Measurements from ENCODE around the gene ADGRG4. TPM values are rescaled to one million over a fixed set of nuclear protein-coding genes. Genes with fewer than 3 reads are reported as not detected.
"Not testable (repeated sequence)": the region's sequence is repeated elsewhere in the genome, so short reads cannot be mapped to it uniquely, and the experiment has no call there.

Gene ADGRG4
- total RNA-seq, 1 experiment from 2014 or later, result not detected

GRCh38 chrX:136273986-136274385, 26.8 kb upstream of the ADGRG4 start:
- DNase-seq (ENCODE audit: low spot score), result no peak
- no peak overlapping the region for H3K27ac ChIP-seq (ENCODE audit: low read depth, low read length, poor library complexity, severe bottlenecking)
- no peak overlapping the region for H3K4me3 ChIP-seq (ENCODE audit: low read depth, low read length, poor library complexity, severe bottlenecking)
- no peaks in the 10 kb centered on the region for H3K4me1 ChIP-seq (ENCODE audit: insufficient read depth, low read length, poor library complexity, severe bottlenecking)
- no peaks in the 10 kb centered on the region for H3K36me3 ChIP-seq (ENCODE audit: insufficient read depth, low read length, poor library complexity, severe bottlenecking)
- ChIA-PET POLR2A (ENCODE audit: low non-redundant PET) (no interaction called here), CTCF (no interaction called here)
- no peaks in the 10 kb centered on the region for H3K9me3 ChIP-seq (ENCODE audit: low read depth, low read length, poor library complexity, severe bottlenecking)
- BruUV-seq (replicated peaks), result no TSS peak
- no peak for TF ChIP-seq CTCF (conservative IDR thresholded peaks at IDR 0.05; ENCODE audit: low read depth, low read length)
- TF ChIP-seq EZH2 (IDR thresholded peaks at IDR 0.05; ENCODE audit: borderline replicate concordance, low read depth, low read length, poor library complexity, severe bottlenecking), result no peak
- intact Hi-C loops (cut with micrococcal nuclease; ENCODE audit: unreplicated experiment), result no loop called here
- H3K27me3 ChIP-seq (replicated peaks; ENCODE audit: insufficient read depth, low read depth, low read length, poor library complexity), result no peaks in the 10 kb centered on the region

- no peaks in the 10 kb centered on the region for H3K36me3 ChIP-seq (ENCODE audit: insufficient read depth, low read length, poor library complexity, severe bottlenecking)
- no peak overlapping the region for H3K4me3 ChIP-seq (ENCODE audit: low read depth, low read length, poor library complexity, severe bottlenecking)
- POLR2A ChIA-PET (ENCODE audit: low non-redundant PET), result no interaction called here
- intact Hi-C loops (cut with micrococcal nuclease; ENCODE audit: unreplicated experiment), result no loop called here
- no peaks in the 10 kb centered on the region for H3K4me1 ChIP-seq (ENCODE audit: insufficient read depth, low read length, poor library complexity, severe bottlenecking)
- CTCF ChIA-PET, result no interaction called here
- H3K27me3 ChIP-seq (replicated peaks; ENCODE audit: insufficient read depth, low read depth, low read length, poor library complexity), result no peaks in the 10 kb centered on the region
- no peak overlapping the region for H3K27ac ChIP-seq (ENCODE audit: low read depth, low read length, poor library complexity, severe bottlenecking)
- no peaks in the 10 kb centered on the region for H3K9me3 ChIP-seq (ENCODE audit: low read depth, low read length, poor library complexity, severe bottlenecking)
- no TSS peak for BruUV-seq (replicated peaks)
- DNase-seq (ENCODE audit: low spot score), result no peak
- TF ChIP-seq CTCF (conservative IDR thresholded peaks at IDR 0.05; ENCODE audit: low read depth, low read length) (no peak), EZH2 (IDR thresholded peaks at IDR 0.05; ENCODE audit: borderline replicate concordance, low read depth, low read length, poor library complexity, severe bottlenecking) (no peak)
Observed at GRCh38 chrX:136275553-136275952, 25.2 kb upstream of the ADGRG4 start.

DNA sequence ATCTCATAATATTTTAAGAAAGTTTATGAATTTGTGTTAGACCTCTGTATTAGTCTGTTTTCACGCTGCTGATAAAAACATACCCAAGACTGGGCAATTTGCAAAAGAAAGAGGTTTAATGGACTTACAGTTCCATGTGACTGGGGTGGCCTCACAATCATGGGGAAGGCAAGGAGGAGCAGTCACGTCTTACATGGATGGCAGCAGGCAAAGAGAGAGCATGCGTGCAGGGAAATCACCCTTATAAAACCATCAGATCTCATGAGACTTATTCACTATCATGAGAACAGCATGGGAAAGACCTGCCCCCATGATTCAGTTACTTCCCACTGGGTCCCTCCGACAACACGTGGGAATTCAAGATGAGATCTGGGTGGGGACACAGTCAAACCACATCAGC, 14.4 kb upstream of the ADGRG4 start:
- H3K4me1 ChIP-seq (ENCODE audit: insufficient read depth, low read length, poor library complexity, severe bottlenecking); H3K4me3 ChIP-seq (ENCODE audit: low read depth, low read length, poor library complexity, severe bottlenecking); POLR2A ChIA-PET (ENCODE audit: low non-redundant PET); BruUV-seq (replicated peaks); DNase-seq (ENCODE audit: low spot score); H3K9me3 ChIP-seq (ENCODE audit: low read depth, low read length, poor library complexity, severe bottlenecking); intact Hi-C loops (cut with micrococcal nuclease; ENCODE audit: unreplicated experiment); H3K27me3 ChIP-seq (replicated peaks; ENCODE audit: insufficient read depth, low read depth, low read length, poor library complexity); H3K27ac ChIP-seq (ENCODE audit: low read depth, low read length, poor library complexity, severe bottlenecking); H3K36me3 ChIP-seq (ENCODE audit: insufficient read depth, low read length, poor library complexity, severe bottlenecking): not testable (repeated sequence)
- CTCF ChIA-PET, result interaction anchor here (0.9 kb wide), 1 partner anchor 18 kb away, joined by 3 read pairs; no protein-coding TSS in a partner anchor

DNA sequence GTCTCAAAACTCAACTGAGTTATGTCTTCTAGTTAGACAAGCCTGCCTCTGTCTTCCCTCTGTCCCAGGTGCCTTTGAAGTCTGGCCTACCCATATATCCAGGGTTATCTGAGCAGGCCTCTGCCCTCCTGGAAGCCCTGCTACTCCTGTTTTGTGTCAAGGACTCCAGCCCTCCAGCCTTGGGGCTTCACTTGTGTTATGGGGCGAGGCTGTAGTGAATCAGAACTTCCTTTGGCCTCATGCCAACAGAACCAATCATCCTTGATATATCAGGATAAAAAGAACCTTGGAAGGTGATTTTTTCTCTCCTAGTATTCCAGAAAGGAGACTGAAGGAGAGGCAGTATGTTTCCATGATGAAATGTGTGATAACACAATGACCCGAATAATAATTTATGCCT, 8.9 kb upstream of the ADGRG4 start:
- BruUV-seq (replicated peaks), result no TSS peak
- DNase-seq (ENCODE audit: low spot score), result no peak
- H3K27ac ChIP-seq (ENCODE audit: low read depth, low read length, poor library complexity, severe bottlenecking), result no peak overlapping the region
- intact Hi-C loops (cut with micrococcal nuclease; ENCODE audit: unreplicated experiment), result no loop called here
- no peaks in the 10 kb centered on the region for H3K9me3 ChIP-seq (ENCODE audit: low read depth, low read length, poor library complexity, severe bottlenecking)
- no peak for TF ChIP-seq EZH2 (IDR thresholded peaks at IDR 0.05; ENCODE audit: borderline replicate concordance, low read depth, low read length, poor library complexity, severe bottlenecking)
- TF ChIP-seq CTCF (conservative IDR thresholded peaks at IDR 0.05; ENCODE audit: low read depth, low read length), result no peak
- H3K4me1 ChIP-seq (ENCODE audit: insufficient read depth, low read length, poor library complexity, severe bottlenecking), result no peaks in the 10 kb centered on the region
- H3K27me3 ChIP-seq (replicated peaks; ENCODE audit: insufficient read depth, low read depth, low read length, poor library complexity), result peaks cover 4% of the 10 kb centered on the region
- ChIA-PET CTCF (no interaction called here), POLR2A (ENCODE audit: low non-redundant PET) (no interaction called here)
- H3K4me3 ChIP-seq (ENCODE audit: low read depth, low read length, poor library complexity, severe bottlenecking), result no peak overlapping the region
- no peaks in the 10 kb centered on the region for H3K36me3 ChIP-seq (ENCODE audit: insufficient read depth, low read length, poor library complexity, severe bottlenecking)
